GM18909 (cell line): ENCODE results near the gene IL1RL1.

Experiments
- ATAC-seq: cut with Tn5 transposase; IDR thresholded peaks from one replicate; pipeline ENCODE4 v1.9.1; 2021; ENCODE audit warnings: mild to moderate bottlenecking; ENCODE audit not compliant: unreplicated experiment, poor library complexity

Gene IL1RL1

DNA sequence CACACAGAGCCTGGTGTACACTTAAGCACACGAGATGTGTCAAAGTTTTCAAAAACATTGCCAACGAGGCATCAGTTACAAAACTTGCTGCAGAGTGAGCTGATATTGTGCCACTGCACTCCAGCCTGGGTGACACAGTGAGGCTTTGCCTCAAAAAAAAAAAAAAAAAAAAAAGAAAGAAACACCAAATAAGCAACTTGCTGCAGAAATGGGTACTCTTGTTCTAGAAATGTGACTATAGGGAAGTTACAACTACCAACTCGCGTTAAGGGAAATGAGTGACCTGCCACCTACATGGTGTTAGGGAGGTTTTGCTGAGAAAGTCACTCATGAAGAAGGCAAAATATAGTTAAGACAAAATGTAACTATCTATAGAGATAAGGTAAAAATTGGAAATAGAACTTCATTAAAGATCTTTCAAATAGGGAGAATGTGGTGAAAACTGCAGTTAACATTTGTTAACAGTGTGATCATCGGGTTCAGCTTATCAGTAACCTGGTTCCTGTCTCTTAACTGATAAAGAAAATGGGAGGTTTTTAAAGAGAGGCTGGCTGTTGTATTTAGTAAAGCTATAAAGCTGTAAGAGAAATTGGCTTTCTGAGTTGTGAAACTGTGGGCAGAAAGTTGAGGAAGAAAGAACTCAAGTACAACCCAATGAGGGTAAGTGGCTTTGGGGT lies at the start of gene IL1RL1:
Gene IL1RL1 (plus strand): TSS at position 600 of the 677 bp plus-strand sequence. CDS start 26,702 bp downstream, outside the sequence.
- no peak for ATAC-seq

GRCh38 chr2:102262216-102263129 lies 48.9 kb upstream of the IL1RL1 start:
- ATAC-seq = no peak

DNA sequence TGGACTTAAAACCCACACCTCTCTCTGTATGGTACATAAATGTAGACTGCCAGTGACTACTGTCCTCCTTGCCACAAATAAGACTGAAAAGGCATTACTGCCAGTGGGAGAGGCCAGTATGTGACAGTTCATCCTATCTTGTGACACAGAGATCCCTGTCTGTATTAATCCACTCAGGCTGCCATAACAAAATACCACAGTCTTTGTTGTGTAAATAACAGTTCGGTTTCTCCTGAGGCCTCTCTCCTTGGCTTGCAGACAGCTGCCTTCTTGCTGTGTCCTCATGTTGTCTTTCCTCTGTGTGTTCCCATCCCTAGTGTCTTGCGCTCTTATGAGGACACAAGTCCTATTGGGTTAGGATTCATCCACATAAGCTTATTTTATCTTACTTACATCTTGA lies 46.4 kb upstream of the IL1RL1 start:
- ATAC-seq = no peak

- ATAC-seq = no peak
Observed at GRCh38 chr2:102266204-102266603, 45.2 kb upstream of the IL1RL1 start.

GRCh38 chr2:102267774-102268173 lies 43.6 kb upstream of the IL1RL1 start:
- ATAC-seq = no peak

- no peak for ATAC-seq
Observed at GRCh38 chr2:102268510-102269199, 42.7 kb upstream of the IL1RL1 start.

DNA sequence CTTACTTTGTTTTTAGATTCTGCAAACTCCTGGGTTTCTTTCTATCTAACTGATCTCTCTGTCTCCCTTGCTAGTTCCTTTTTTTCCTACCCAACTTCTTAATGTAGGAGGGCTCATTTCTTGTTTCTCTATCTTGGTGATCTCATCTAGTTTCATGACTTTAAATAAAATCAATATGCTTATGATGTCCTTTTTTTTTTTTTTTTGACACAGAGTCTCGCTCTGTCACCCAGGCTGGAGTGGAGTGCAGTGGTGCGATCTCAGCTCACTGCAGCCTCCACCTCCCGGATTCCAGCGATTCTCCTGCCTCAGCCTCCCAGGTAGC lies 42.2 kb upstream of the IL1RL1 start:
- no peak for ATAC-seq

GRCh38 chr2:102271844-102272243 lies 39.5 kb upstream of the IL1RL1 start:
- no peak for ATAC-seq

GRCh38 chr2:102273619-102274211 lies 37.6 kb upstream of the IL1RL1 start:
- ATAC-seq = no peak

- no peak for ATAC-seq
Observed at GRCh38 chr2:102276549-102277201, 34.7 kb upstream of the IL1RL1 start.

DNA sequence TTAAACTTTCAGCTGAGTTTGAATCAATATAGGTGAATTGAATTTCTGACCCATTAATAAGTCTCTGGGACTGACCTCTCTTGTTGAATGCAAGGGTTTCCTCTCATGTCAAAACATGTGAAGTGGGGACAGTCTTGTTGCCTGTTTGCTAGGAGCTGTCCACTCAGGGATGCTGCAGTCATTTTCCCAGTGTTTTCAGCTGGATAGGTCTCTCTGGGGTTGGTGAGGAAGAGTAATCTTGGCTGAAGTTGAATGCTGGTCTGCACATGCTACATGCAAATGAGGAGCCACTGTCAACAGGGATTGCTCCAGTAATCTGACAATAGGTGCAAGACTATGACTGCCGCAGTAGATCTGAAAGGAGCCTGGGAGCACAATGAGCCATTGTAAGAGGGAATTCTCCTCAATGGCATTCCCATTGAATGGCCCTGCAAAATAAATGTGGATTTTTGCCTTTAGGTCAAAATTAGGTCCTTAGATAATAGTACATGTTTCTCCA lies 34.1 kb upstream of the IL1RL1 start:
- ATAC-seq = no peak

DNA sequence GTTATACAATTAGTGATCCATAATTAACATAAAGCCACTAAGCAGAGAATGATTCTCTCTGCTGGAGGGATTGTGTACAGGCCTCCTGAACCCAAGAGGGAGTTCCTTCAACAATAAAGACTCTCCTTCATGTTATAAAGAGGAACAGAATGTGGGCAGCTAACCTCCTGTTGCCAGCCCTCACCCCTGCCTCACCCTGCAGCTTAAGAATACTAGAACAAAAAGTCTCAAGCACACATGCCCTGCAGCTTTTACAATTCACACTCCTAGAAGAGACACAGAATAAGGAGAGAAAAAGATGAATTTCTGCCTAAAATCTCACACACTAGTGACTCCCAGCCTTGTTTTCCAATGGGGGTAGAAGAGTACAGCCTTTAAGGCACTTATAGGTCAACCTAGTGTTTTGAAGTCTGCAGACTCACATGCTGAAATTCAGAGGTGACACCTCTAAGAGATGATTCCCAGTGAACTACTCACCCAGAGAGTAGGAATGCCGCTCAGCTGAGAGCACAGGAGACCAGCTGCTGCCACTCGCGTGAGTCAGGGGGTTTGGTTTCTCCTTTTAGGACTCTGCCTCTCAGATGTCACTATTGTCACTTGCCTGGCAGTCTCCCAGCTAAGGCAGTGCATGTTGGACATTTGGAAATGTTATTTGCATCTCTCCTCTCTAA lies 32.5 kb upstream of the IL1RL1 start:
- no peak for ATAC-seq

GRCh38 chr2:102279391-102279735 lies 32.0 kb upstream of the IL1RL1 start:
- ATAC-seq = no peak

GRCh38 chr2:102282678-102283091 lies 28.7 kb upstream of the IL1RL1 start:
- no peak for ATAC-seq

DNA sequence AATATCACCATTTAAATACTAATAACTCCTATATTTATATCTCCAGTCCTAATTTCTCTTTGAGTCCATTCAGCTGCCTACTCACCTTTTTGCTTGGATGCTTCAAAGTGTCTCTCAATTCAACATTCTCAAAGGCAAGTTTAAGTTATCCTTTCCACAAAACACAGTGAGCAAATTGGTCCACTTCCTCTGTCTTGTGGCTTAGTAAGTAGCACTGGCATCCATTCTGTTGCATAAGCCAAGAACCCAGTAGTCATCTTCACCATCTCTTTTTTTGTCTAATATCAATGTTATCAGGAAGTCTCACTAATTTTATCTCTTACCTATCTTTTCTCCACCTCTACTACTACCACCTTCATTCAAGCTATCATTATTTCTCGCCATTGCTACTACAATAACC lies 27.4 kb upstream of the IL1RL1 start:
- no peak for ATAC-seq

DNA sequence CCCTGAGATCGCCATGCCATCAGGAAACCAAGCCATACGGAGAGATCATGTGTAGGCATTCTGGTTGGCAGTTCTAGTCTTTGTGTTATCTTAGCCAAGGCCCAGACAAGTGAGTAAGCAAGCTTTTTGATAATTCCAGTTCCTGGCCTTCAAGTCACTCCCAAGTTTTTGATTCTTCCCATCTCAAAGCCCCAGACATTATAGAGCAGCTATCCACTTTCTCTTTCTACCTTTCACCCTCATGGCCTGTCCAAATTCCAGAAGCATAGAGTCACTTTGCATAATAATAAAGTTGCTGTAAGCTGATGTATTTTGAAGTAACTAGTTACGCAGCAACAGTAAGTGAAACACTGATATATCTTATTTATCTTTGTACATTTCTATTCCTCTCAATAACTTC lies 26.8 kb upstream of the IL1RL1 start:
- no peak for ATAC-seq

DNA sequence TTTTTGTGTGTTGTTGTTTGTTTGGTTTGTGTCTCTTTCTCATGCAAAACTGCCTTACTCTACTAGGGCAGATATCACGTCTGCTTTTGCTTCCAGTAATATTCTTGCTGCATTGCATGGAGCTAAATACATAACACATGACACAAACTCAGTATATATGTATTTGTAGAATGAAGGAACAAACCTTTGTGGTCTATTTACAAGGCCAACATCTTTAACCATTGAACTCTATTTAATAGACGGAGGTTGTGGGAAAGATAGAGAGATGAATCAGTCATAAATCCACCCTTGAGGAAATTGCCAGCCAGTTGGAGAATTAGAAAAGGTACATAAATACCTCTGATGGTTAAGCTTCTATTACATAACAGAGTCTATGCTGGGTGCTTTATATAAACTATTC lies 26.0 kb upstream of the IL1RL1 start:
- ATAC-seq = no peak

- no peak for ATAC-seq
Observed at GRCh38 chr2:102286041-102286440, 25.3 kb upstream of the IL1RL1 start.

DNA sequence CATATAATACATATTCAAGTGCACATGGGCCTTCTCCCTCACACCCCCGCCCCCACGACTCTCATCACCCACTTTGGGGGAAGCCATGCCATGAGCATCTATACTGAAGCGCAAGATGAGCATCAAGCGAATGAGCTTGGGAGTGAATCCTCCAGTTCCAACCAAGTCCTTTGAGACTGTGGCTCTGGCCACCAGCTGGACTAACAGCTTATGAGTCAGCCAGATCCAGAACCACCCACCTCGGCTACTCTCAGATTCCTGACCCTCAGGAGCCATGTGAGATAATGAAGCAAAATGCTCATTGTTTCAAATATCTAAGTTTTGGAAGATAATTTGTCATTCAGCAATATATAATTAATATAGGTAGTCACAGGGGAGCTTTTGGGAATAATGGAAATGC lies 22.2 kb upstream of the IL1RL1 start:
- ATAC-seq = no peak

DNA sequence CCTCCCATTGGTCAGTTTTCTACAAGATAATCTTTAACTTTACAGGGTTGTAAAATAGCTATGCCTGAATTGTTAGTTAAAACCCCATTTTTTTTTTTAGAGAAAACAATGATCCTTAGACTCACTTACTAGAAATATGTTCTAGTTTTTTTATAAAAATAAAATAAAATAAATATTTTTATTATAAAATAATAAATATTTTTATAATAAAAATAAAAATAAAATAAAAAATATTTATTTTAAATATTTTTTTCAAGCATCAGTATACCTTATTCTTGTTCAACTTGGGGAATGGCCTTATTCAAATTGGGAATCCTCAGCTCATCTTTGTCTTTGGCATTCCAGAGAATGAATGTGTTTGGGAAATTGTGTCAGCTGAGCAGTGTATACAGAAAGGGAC lies 20.8 kb upstream of the IL1RL1 start:
- ATAC-seq = no peak
